Measurements from ENCODE around the gene CBARP. TPM values are rescaled to one million over a fixed set of nuclear protein-coding genes. Genes with fewer than 3 reads are reported as not detected.

Gene CBARP
- total and polyA plus RNA-seq, 9 of the 15 experiments (the other 6 are each of a cell fraction or from before 2014, with no cell fraction given), result 0.03 to 8.9 (median 1.2) TPM; not detected in 1

GRCh38 chr19:1241417-1242095 is 3.8 kb upstream of the CBARP start, which contains the start of gene ATP5F1D (continued):
- no peak for TF ChIP-seq PCBP1 (IDR thresholded peaks at IDR 0.05; ENCODE audit: low read depth, low read length, poor library complexity, severe bottlenecking)
- peak; percentile 66 for TF ChIP-seq PKNOX1 (IDR thresholded peaks at IDR 0.05)
- TF ChIP-seq NFXL1 (CRISPR knock-in tag; IDR thresholded peaks at IDR 0.05), result no peak
- no peak for TF ChIP-seq FOXK1 (CRISPR knock-in tag; IDR thresholded peaks at IDR 0.05; ENCODE audit: borderline replicate concordance)
- TF ChIP-seq POLR2AphosphoS2 (IDR thresholded peaks at IDR 0.05; ENCODE audit: low read length), result no peak
- peak; percentile 83 for TF ChIP-seq GABPA (tag; conservative IDR thresholded peaks at IDR 0.05; ENCODE audit: low read depth)
- no peak for TF ChIP-seq ZNF277 (CRISPR knock-in tag; IDR thresholded peaks at IDR 0.05; ENCODE audit: borderline replicate concordance)
- TF ChIP-seq MITF (IDR thresholded peaks at IDR 0.05), result no peak
- TF ChIP-seq ATF4 (CRISPR knock-in tag; IDR thresholded peaks at IDR 0.05), result no peak
- no peak for TF ChIP-seq SMAD1 (IDR thresholded peaks at IDR 0.05; ENCODE audit: low read depth, low read length, partially characterized antibody)
- TF ChIP-seq ZBTB33 (CRISPR knock-in tag; IDR thresholded peaks at IDR 0.05), result no peak
- TF ChIP-seq CXXC5 (CRISPR knock-in tag; IDR thresholded peaks at IDR 0.05), result peak; percentile 95
- TF ChIP-seq ASH1L (IDR thresholded peaks at IDR 0.05; ENCODE audit: borderline replicate concordance, low read depth, partially characterized antibody), result no peak
- TF ChIP-seq VEZF1 (CRISPR knock-in tag; IDR thresholded peaks at IDR 0.05), result peak; percentile 81
- no peak for TF ChIP-seq MEF2D (tag; conservative IDR thresholded peaks at IDR 0.05; ENCODE audit: low read depth)
- 0 out of 2 replicates have a peak, but pooled peaks have one; percentile 5 for TF ChIP-seq SMC3 (conservative IDR thresholded peaks at IDR 0.05; ENCODE audit: insufficient read depth, low read depth, low read length)
- TF ChIP-seq MLLT1 (IDR thresholded peaks at IDR 0.05), result no peak

Measured in K562 (cell line).